Hypothalamus (tissue), 51 donors: ENCODE measurements around the gene CHP2.

Experiments
- DNase-seq, 51 donors: peaks; one replicate each; lab custom pipeline; 2025; lab: John Stamatoyannopoulos, UW

CHP2 gene

DNA sequence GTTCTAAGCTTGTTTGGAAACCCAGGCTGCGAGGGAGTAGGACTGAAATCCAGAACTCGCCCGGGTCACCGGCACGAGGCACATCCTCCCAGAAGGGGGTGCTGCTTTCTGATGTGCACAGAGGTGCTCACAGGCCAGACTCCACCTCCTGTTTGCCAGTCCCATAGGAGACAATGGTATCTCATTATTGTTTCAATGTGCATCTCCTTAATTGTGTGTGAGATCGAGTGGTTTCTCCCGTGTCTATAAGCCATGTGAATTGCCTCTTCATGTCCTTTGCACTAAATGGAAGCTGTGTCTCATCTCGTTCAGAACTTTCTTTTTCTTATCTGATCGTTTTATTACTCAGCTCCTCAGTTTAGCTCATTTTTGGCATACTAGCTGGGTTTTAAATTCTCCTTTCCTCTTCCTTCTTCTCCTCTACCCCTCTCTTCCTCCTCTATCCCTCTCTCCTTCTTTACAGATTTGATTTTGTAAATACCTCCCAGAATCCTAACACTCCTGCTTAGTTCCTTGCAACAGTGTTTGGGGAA is 48.8 kb downstream of the CHP2 start:
- DNase-seq = peak in 36 of 51 donors; percentile 1 to 57 (median 19)

DNA sequence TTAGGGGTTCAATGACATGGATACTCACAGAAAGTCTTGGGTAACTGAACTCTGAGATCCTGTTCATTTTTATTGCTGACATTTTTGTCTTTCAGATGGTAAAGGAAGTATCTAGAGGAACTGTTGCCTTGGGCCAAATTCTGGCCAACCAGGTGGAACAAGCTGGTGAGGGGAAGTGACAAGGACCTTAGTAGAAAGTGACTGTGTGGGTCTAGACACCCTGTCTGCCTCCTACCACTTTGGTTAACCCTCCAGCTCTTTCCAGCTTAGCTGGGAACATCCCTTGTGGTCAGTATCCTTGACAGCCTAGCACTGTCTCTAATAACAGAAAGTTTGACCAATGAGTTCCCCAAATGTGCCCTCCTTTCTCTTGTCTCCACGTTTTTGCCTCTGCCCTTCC is 52.2 kb downstream of the CHP2 start:
- DNase-seq = peak in 4 of 51 donors; percentile 1 to 16 (median 1)
